Measurements from ENCODE around the gene TMPRSS3.

DNA sequence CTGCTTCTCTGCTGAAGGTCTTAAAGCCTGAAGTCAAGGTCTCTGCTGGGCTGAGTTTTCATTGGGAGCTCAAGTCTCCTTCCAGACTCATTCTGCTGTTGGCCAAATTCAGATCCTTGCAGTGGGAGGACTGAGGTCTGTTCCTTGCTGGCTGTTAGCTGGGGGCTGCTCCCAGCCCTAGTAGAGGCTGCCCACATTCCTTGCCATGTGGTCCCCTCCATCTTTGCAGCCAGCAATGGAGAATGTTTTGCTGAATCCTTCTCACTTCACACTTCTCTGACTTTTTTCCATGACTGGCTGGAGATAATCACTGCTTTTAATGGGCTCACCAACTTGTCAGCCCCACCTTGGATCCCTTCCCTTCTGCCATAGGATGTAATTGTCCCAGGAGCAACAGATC, 41.1 kb upstream of the TMPRSS3 start:
- TF ChIP-seq EZH2phosphoT487 (IDR thresholded peaks at IDR 0.05; ENCODE audit: borderline replicate concordance): no peak
- TF ChIP-seq, protein P1, sequence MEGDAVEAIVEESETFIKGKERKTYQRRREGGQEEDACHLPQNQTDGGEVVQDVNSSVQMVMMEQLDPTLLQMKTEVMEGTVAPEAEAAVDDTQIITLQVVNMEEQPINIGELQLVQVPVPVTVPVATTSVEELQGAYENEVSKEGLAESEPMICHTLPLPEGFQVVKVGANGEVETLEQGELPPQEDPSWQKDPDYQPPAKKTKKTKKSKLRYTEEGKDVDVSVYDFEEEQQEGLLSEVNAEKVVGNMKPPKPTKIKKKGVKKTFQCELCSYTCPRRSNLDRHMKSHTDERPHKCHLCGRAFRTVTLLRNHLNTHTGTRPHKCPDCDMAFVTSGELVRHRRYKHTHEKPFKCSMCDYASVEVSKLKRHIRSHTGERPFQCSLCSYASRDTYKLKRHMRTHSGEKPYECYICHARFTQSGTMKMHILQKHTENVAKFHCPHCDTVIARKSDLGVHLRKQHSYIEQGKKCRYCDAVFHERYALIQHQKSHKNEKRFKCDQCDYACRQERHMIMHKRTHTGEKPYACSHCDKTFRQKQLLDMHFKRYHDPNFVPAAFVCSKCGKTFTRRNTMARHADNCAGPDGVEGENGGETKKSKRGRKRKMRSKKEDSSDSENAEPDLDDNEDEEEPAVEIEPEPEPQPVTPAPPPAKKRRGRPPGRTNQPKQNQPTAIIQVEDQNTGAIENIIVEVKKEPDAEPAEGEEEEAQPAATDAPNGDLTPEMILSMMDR (conservative IDR thresholded peaks at IDR 0.05; ENCODE audit: low read length): no peak
